Measurements from ENCODE around the gene RREB1.
"Not testable (repeated sequence)": the region's sequence is repeated elsewhere in the genome, so short reads cannot be mapped to it uniquely, and the experiment has no call there.

RREB1 gene

GRCh38 chr6:7153789-7154188, 46.0 kb downstream of the RREB1 start:
- no peak overlapping the region for H3K4me3 Mint-ChIP-seq
- no peaks in the 10 kb centered on the region for H3K27me3 Mint-ChIP-seq (ENCODE audit: low read depth, poor library complexity)
- peaks cover 10% of the 10 kb centered on the region for H3K36me3 Mint-ChIP-seq (ENCODE audit: low read depth)
- no peaks in the 10 kb centered on the region for H3K9me3 Mint-ChIP-seq
- no peak for DNase-seq
- H3K4me1 Mint-ChIP-seq = peaks cover 83% of the 10 kb centered on the region
- TF ChIP-seq CTCF (IDR thresholded peaks at IDR 0.05) = no peak
- H3K27ac Mint-ChIP-seq = no peak overlapping the region

- TF ChIP-seq CTCF (IDR thresholded peaks at IDR 0.05) = no peak
- no peaks in the 10 kb centered on the region for H3K9me3 Mint-ChIP-seq
These were observed 46.8 kb downstream of the RREB1 start for GRCh38 chr6:7154341-7155139.

GRCh38 chr6:7155871-7156579, 48.3 kb downstream of the RREB1 start:
- H3K4me3 Mint-ChIP-seq = no peak overlapping the region
- peaks cover 91% of the 10 kb centered on the region for H3K4me1 Mint-ChIP-seq
- DNase-seq = no peak
- no peak for TF ChIP-seq CTCF (IDR thresholded peaks at IDR 0.05)
- no peaks in the 10 kb centered on the region for H3K9me3 Mint-ChIP-seq
- no peaks in the 10 kb centered on the region for H3K27me3 Mint-ChIP-seq (ENCODE audit: low read depth, poor library complexity)
- peaks cover 10% of the 10 kb centered on the region for H3K36me3 Mint-ChIP-seq (ENCODE audit: low read depth)
- H3K27ac Mint-ChIP-seq = peak overlapping the region; percentile 83

More at GRCh38 chr6:7154341-7155139, 46.8 kb downstream of the RREB1 start:
- Mint-ChIP-seq H3K4me1 (peaks cover 91% of the 10 kb centered on the region), H3K4me3 (no peak overlapping the region), H3K36me3 (ENCODE audit: low read depth) (peaks cover 10% of the 10 kb centered on the region), H3K27ac (peak overlapping the region; percentile 81), H3K27me3 (ENCODE audit: low read depth, poor library complexity) (no peaks in the 10 kb centered on the region)
- DNase-seq = no peak

- H3K4me3 Mint-ChIP-seq = no peak overlapping the region
These were observed 49.0 kb downstream of the RREB1 start for GRCh38 chr6:7156643-7157278.

GRCh38 chr6:7157307-7157706, 49.5 kb downstream of the RREB1 start:
- H3K36me3 Mint-ChIP-seq (ENCODE audit: low read depth) = peaks cover 10% of the 10 kb centered on the region
- H3K9me3 Mint-ChIP-seq; H3K27ac Mint-ChIP-seq; H3K4me3 Mint-ChIP-seq; H3K27me3 Mint-ChIP-seq (ENCODE audit: low read depth, poor library complexity); DNase-seq: not testable (repeated sequence)
- peaks cover 91% of the 10 kb centered on the region for H3K4me1 Mint-ChIP-seq

More at GRCh38 chr6:7156643-7157278, 49.0 kb downstream of the RREB1 start:
- Mint-ChIP-seq H3K27ac (peak overlapping the region; percentile 83), H3K4me1 (peaks cover 91% of the 10 kb centered on the region), H3K27me3 (ENCODE audit: low read depth, poor library complexity) (peaks cover 3% of the 10 kb centered on the region), H3K9me3 (no peaks in the 10 kb centered on the region), H3K36me3 (ENCODE audit: low read depth) (peaks cover 10% of the 10 kb centered on the region)
- no peak for DNase-seq
- no peak for TF ChIP-seq CTCF (IDR thresholded peaks at IDR 0.05)

Measured in nephron progenitor cell (in vitro differentiated cells).